Measurements from ENCODE around the gene LPCAT3.

LPCAT3 gene

GRCh38 chr12:6950811-6951540 lies 67.3 kb downstream of the LPCAT3 start, which contains the start of gene PTPN6:
Gene PTPN6 (plus strand): TSS chr12:6951356. CDS start chr12:6951513, 157 bp downstream.
- peak in 2 of 4 experiments; percentile 48 to 49 for DNase-seq

GRCh38 chr12:6950401-6950801 lies 67.9 kb downstream of the LPCAT3 start:
- peak in 1 of 4 experiments; percentile 23 for DNase-seq

GRCh38 chr12:6948873-6949594 lies 69.2 kb downstream of the LPCAT3 start:
- DNase-seq, result no peak

GRCh38 chr12:6947615-6948014 lies 70.7 kb downstream of the LPCAT3 start:
- DNase-seq, result no peak

GRCh38 chr12:6946920-6947374 lies 71.3 kb downstream of the LPCAT3 start:
- DNase-seq, result no peak

GRCh38 chr12:6946033-6946919 lies 72.0 kb downstream of the LPCAT3 start:
- peak in 1 of 4 experiments; percentile 49 for DNase-seq

- DNase-seq, result no peak
These were observed 72.7 kb downstream of the LPCAT3 start for GRCh38 chr12:6945613-6946012.

GRCh38 chr12:6944381-6945186 lies 73.7 kb downstream of the LPCAT3 start:
- peak; percentile 70 to 83 (median 80) for DNase-seq

- peak; percentile 48 to 83 (median 70) for DNase-seq
These were observed 74.4 kb downstream of the LPCAT3 start, which contains the start of the genes C12orf57 and RNU7-1 for GRCh38 chr12:6943722-6944380. Gene C12orf57 (plus strand): TSS chr12:6944022. CDS start chr12:6944122, 100 bp downstream. Gene RNU7-1 (plus strand): TSS chr12:6943816.

- DNase-seq, result peak in 2 of 4 experiments; percentile 57 to 65
These were observed 74.9 kb downstream of the LPCAT3 start for GRCh38 chr12:6943389-6943721.

- no peak for DNase-seq
These were observed 76.0 kb downstream of the LPCAT3 start for GRCh38 chr12:6942331-6942665.

GRCh38 chr12:6941782-6942181 lies 76.5 kb downstream of the LPCAT3 start:
- DNase-seq, result no peak

- no peak for DNase-seq
These were observed 77.0 kb downstream of the LPCAT3 start for GRCh38 chr12:6941267-6941666.

- DNase-seq, result no peak
These were observed 79.1 kb downstream of the LPCAT3 start for GRCh38 chr12:6939191-6939540.

GRCh38 chr12:6938353-6939190 lies 79.7 kb downstream of the LPCAT3 start:
- no peak for DNase-seq

- DNase-seq, result peak; percentile 80 to 88 (median 84)
These were observed 80.6 kb downstream of the LPCAT3 start for GRCh38 chr12:6937481-6938352.

GRCh38 chr12:6936636-6937480 lies 81.4 kb downstream of the LPCAT3 start:
- DNase-seq, result peak in 2 of 4 experiments; percentile 32 to 49

- DNase-seq, result no peak
These were observed 82.1 kb downstream of the LPCAT3 start for GRCh38 chr12:6936194-6936635.
